GM12872 (cell line): ENCODE results near the gene MUSTN1.

Experiments
- TF ChIP-seq, protein P1 (sequence below): IDR thresholded peaks from 3 replicates; pipeline ENCODE4 v1.5.1; 2011; ENCODE audit warnings: low read depth, mild to moderate bottlenecking, low read length, moderate library complexity; ENCODE audit not compliant: insufficient read depth

The MUSTN1 gene

GRCh38 chr3:52866427-52866826 lies 31.6 kb upstream of the MUSTN1 start:
- TF ChIP-seq, protein P1, sequence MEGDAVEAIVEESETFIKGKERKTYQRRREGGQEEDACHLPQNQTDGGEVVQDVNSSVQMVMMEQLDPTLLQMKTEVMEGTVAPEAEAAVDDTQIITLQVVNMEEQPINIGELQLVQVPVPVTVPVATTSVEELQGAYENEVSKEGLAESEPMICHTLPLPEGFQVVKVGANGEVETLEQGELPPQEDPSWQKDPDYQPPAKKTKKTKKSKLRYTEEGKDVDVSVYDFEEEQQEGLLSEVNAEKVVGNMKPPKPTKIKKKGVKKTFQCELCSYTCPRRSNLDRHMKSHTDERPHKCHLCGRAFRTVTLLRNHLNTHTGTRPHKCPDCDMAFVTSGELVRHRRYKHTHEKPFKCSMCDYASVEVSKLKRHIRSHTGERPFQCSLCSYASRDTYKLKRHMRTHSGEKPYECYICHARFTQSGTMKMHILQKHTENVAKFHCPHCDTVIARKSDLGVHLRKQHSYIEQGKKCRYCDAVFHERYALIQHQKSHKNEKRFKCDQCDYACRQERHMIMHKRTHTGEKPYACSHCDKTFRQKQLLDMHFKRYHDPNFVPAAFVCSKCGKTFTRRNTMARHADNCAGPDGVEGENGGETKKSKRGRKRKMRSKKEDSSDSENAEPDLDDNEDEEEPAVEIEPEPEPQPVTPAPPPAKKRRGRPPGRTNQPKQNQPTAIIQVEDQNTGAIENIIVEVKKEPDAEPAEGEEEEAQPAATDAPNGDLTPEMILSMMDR, result no peak

DNA sequence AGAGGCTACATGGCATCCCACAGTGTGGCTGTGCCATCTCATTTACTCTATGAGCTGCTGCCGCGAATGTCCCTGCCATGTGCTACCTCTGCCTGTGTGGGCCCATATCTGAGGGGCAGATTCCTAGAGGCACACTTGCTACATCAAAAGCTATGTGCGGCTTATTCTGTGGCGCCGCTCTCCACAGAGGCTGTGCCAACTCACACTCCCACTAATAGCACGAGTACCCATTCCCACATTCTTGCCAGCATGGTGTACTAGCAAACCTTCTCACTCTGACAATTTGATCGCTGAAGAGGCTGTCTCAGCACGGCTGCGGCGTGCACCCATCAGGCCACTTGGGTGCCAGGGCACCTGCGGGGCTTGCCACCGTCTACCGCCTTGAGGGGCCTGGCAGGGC lies 31.2 kb upstream of the MUSTN1 start:
- TF ChIP-seq, protein P1, result no peak

DNA sequence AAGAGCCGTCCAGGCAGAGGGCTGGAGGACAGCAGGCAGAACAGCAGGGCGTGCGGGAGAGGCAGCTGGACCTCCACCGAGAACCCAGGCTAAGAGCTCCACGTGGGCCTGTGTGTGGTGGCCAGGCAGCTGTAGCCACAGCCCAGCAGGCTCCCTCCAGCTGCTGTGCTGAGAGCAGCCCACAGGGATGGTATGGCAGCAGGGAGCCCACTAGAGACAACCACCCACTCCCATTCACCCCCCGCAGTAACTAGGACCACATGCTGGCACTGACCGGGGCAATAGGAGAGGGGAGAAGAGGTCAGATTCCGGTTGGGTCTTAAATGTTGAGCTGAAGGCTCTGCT lies 25.6 kb upstream of the MUSTN1 start:
- TF ChIP-seq, protein P1, result no peak

GRCh38 chr3:52859686-52860423 lies 25.0 kb upstream of the MUSTN1 start:
- TF ChIP-seq, protein P1, result no peak

- TF ChIP-seq, protein P1, result no peak
Observed at GRCh38 chr3:52857864-52858263, 23.0 kb upstream of the MUSTN1 start.

GRCh38 chr3:52857133-52857532 lies 22.3 kb upstream of the MUSTN1 start:
- TF ChIP-seq, protein P1, result no peak

DNA sequence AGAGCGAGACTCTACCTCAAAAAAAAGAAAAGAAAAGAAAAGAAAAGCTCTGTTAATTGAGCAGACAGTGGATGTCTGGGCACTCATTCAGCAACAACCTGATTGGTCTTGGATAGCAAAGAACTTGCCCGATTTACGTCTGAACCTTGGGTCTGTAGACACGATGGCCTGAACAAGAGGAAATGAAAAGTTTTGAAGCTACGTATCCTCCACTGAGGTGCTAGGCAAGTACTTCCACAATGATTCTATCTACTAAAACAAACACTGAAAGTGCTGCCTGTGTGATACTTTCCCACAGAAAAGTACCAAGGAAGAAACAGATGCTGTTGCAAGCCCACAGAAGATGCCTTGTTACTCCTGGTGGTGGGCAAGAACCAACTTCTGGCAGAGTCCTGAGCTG lies 21.8 kb upstream of the MUSTN1 start:
- TF ChIP-seq, protein P1, result no peak

GRCh38 chr3:52854013-52854412 lies 19.2 kb upstream of the MUSTN1 start:
- TF ChIP-seq, protein P1, result no peak
